Measurements from ENCODE around the gene LSM12.
A peak's percentile ranks its signal among the peaks of the same experiment; 100 is the strongest.

LSM12 gene

GRCh38 chr17:44063704-44064639 lies 2.5 kb downstream of the LSM12 start (continued):
- no peak for TF ChIP-seq ZNF133 (tag by site-specific recombination; IDR thresholded peaks at IDR 0.05)
- TF ChIP-seq YY1 (tag by site-specific recombination; IDR thresholded peaks at IDR 0.05), result no peak
- TF ChIP-seq WT1 (tag by site-specific recombination; IDR thresholded peaks at IDR 0.05), result no peak
- TF ChIP-seq GLIS2 (tag by site-specific recombination; IDR thresholded peaks at IDR 0.05), result no peak
- TF ChIP-seq ZNF449 (tag by site-specific recombination; IDR thresholded peaks at IDR 0.05), result peak; percentile 93
- TF ChIP-seq ZNF24 (tag by site-specific recombination; IDR thresholded peaks at IDR 0.05), result 0 out of 2 replicates have a peak, but pooled peaks have one; percentile 41
- TF ChIP-seq SP7 (tag by site-specific recombination; IDR thresholded peaks at IDR 0.05), result peak; percentile 23; the same call in 1 of the 2 replicates
- no peak for TF ChIP-seq ZNF561 (tag by site-specific recombination; IDR thresholded peaks at IDR 0.05; ENCODE audit: borderline replicate concordance)
- no peak for TF ChIP-seq ZNF513 (tag by site-specific recombination; IDR thresholded peaks at IDR 0.05)
- 0 out of 2 replicates have a peak, but pooled peaks have one; percentile 34 for TF ChIP-seq ZNF223 (tag by site-specific recombination; IDR thresholded peaks at IDR 0.05)
- peak; percentile 28; the same call in 1 of the 2 replicates for TF ChIP-seq IKZF3 (tag by site-specific recombination; IDR thresholded peaks at IDR 0.05)
- no peak for TF ChIP-seq ZNF114 (tag by site-specific recombination; IDR thresholded peaks at IDR 0.05)
- TF ChIP-seq ZNF639 (tag by site-specific recombination; IDR thresholded peaks at IDR 0.05), result no peak; the same call in 1 of the 2 replicates
- no peak for TF ChIP-seq ZIC2 (tag by site-specific recombination; IDR thresholded peaks at IDR 0.05)
- TF ChIP-seq ZNF362 (tag by site-specific recombination; IDR thresholded peaks at IDR 0.05), result peak; percentile 28; the same call in 1 of the 2 replicates
- TF ChIP-seq, protein P1, sequence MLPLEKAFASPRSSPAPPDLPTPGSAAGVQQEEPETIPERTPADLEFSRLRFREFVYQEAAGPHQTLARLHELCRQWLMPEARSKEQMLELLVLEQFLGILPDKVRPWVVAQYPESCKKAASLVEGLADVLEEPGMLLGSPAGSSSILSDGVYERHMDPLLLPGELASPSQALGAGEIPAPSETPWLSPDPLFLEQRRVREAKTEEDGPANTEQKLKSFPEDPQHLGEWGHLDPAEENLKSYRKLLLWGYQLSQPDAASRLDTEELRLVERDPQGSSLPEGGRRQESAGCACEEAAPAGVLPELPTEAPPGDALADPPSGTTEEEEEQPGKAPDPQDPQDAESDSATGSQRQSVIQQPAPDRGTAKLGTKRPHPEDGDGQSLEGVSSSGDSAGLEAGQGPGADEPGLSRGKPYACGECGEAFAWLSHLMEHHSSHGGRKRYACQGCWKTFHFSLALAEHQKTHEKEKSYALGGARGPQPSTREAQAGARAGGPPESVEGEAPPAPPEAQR (tag by site-specific recombination; IDR thresholded peaks at IDR 0.05), result no peak
- TF ChIP-seq, protein P2, sequence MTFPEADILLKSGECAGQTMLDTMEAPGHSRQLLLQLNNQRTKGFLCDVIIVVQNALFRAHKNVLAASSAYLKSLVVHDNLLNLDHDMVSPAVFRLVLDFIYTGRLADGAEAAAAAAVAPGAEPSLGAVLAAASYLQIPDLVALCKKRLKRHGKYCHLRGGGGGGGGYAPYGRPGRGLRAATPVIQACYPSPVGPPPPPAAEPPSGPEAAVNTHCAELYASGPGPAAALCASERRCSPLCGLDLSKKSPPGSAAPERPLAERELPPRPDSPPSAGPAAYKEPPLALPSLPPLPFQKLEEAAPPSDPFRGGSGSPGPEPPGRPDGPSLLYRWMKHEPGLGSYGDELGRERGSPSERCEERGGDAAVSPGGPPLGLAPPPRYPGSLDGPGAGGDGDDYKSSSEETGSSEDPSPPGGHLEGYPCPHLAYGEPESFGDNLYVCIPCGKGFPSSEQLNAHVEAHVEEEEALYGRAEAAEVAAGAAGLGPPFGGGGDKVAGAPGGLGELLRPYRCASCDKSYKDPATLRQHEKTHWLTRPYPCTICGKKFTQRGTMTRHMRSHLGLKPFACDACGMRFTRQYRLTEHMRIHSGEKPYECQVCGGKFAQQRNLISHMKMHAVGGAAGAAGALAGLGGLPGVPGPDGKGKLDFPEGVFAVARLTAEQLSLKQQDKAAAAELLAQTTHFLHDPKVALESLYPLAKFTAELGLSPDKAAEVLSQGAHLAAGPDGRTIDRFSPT (tag by site-specific recombination; IDR thresholded peaks at IDR 0.05), result 0 out of 2 replicates have a peak, but pooled peaks have one; percentile 17
- no peak for TF ChIP-seq ZNF391 (tag by site-specific recombination; IDR thresholded peaks at IDR 0.05; ENCODE audit: borderline replicate concordance, low read depth)
- TF ChIP-seq KLF7 (tag by site-specific recombination; IDR thresholded peaks at IDR 0.05; ENCODE audit: borderline replicate concordance), result no peak
- no peak for TF ChIP-seq ZNF560 (tag by site-specific recombination; IDR thresholded peaks at IDR 0.05; ENCODE audit: borderline replicate concordance)
- no peak for TF ChIP-seq ZNF311 (tag by site-specific recombination; IDR thresholded peaks at IDR 0.05; ENCODE audit: borderline replicate concordance)
- no peak for TF ChIP-seq ZNF341 (tag by site-specific recombination; IDR thresholded peaks at IDR 0.05; ENCODE audit: low read depth)
- no peak for TF ChIP-seq ZNF433 (tag by site-specific recombination; IDR thresholded peaks at IDR 0.05; ENCODE audit: low read depth)
- TF ChIP-seq ZBTB21 (tag by site-specific recombination; IDR thresholded peaks at IDR 0.05), result no peak
- peak; percentile 67 for TF ChIP-seq PRDM1 (tag by site-specific recombination; IDR thresholded peaks at IDR 0.05)
- TF ChIP-seq ZNF521 (tag by site-specific recombination; IDR thresholded peaks at IDR 0.05), result no peak

Measured in HEK293 (cell line).